OCI-LY7 (cell line): ENCODE data around the gene PDCD10. TPM values are rescaled to one million over a fixed set of nuclear protein-coding genes. Genes with fewer than 3 reads are reported as not detected.

Experiments
- BruUV-seq: library from RNA; stranded (reverse); fragments of 400-500 nt; replicated peaks from 2 replicates; lab custom pipeline; 2021; lab: Mats Ljungman, UMichigan
- CTCF ChIA-PET: fragments of 300-600 bp; sonication (Branson Sonifier 250); formaldehyde crosslinking; loops from one replicate; lab custom pipeline; 2022; ENCODE audit warnings: antibody characterized with exemption; ENCODE audit not compliant: unreplicated experiment; lab: Charles Lee
- POLR2A ChIA-PET: fragments of 300-600 bp; sonication (Branson Sonifier 250); formaldehyde crosslinking; loops from one replicate; lab custom pipeline; 2022; ENCODE audit warnings: antibody characterized with exemption; lab: Charles Lee
- DNase-seq: peaks from one replicate; pipeline ENCODE4 v3.0.0-alpha.2; 2015; ENCODE audit warnings: low spot score
- H2AFZ ChIP-seq: fragments of 200-600 bp; sonication (generic), shearing (Covaris generic); 2 replicates; pipeline ENCODE4 v1.6.1; 2014; ENCODE audit warnings: mild to moderate bottlenecking, antibody characterized with exemption, low read length, moderate library complexity
- H3K27ac ChIP-seq: fragments of 200-600 bp; sonication (generic); 2 replicates; pipeline ENCODE4 v1.5.1; 2014; ENCODE audit warnings: mixed run types, low read depth, mild to moderate bottlenecking, moderate library complexity, low read length, inconsistent platforms; ENCODE audit not compliant: poor library complexity, severe bottlenecking
- H3K36me3 ChIP-seq: fragments of 200-600 bp; sonication (generic); 2 replicates; pipeline ENCODE4 v1.6.1; 2014; ENCODE audit warnings: mild to moderate bottlenecking, antibody characterized with exemption, low read length, moderate library complexity, mixed read lengths; ENCODE audit not compliant: insufficient read depth
- H3K4me1 ChIP-seq: fragments of 200-600 bp; sonication (generic); 2 replicates; pipeline ENCODE4 v1.5.1; 2014; ENCODE audit warnings: mild to moderate bottlenecking, low read length; ENCODE audit not compliant: insufficient read depth, poor library complexity, severe bottlenecking
- H3K4me2 ChIP-seq: fragments of 200-600 bp; sonication (generic); 2 replicates; pipeline ENCODE4 v1.6.1; 2014; ENCODE audit warnings: mild to moderate bottlenecking, low read length
- H3K4me3 ChIP-seq: fragments of 200-600 bp; sonication (generic); 2 replicates; pipeline ENCODE4 v1.5.1; 2014; ENCODE audit warnings: mild to moderate bottlenecking, low read depth, low read length; ENCODE audit not compliant: poor library complexity, severe bottlenecking
- H3K79me2 ChIP-seq: fragments of 200-600 bp; sonication (generic); 2 replicates; pipeline ENCODE4 v1.6.1; 2016; ENCODE audit warnings: low read depth, mild to moderate bottlenecking, low read length, moderate library complexity, mixed read lengths; ENCODE audit not compliant: insufficient read depth
- H3K9me2 ChIP-seq: fragments of 200-600 bp; sonication (generic); 2 replicates; pipeline ENCODE4 v1.6.1; 2016; ENCODE audit warnings: mild to moderate bottlenecking, low read length, mixed read lengths; ENCODE audit not compliant: insufficient read depth
- H3K9me3 ChIP-seq: fragments of 200-600 bp; sonication (generic); 2 replicates; pipeline ENCODE4 v1.6.1; 2014; ENCODE audit warnings: mild to moderate bottlenecking, mixed run types, low read length, mixed read lengths
- H4K20me1 ChIP-seq: fragments of 200-600 bp; sonication (generic); 2 replicates; pipeline ENCODE4 v1.6.1; 2014; ENCODE audit warnings: mild to moderate bottlenecking, antibody characterized with exemption, low read length, moderate library complexity, mixed read lengths; ENCODE audit not compliant: insufficient read depth
- CTCF ChIP-seq: fragments of 200-600 bp; sonication (generic); conservative IDR thresholded peaks from 2 replicates; pipeline ENCODE4 v1.5.1; 2014; ENCODE audit warnings: mild to moderate bottlenecking, antibody characterized with exemption, low read length, moderate library complexity, mixed read lengths
- EZH2phosphoT487 ChIP-seq: fragments of 200-600 bp; sonication (generic); IDR thresholded peaks from 2 replicates; pipeline ENCODE4 v1.6.1; 2018; ENCODE audit warnings: low read depth, borderline replicate concordance, mild to moderate bottlenecking, mixed run types, antibody characterized with exemption, low read length, moderate library complexity, mixed read lengths
- intact Hi-C: fragments of 100-400 bp; cut with micrococcal nuclease; formaldehyde crosslinking; loops from one replicate; pipeline ENCODE4 v1.10.0; 2022; ENCODE audit not compliant: unreplicated experiment
- total RNA-seq, 2 experiments: library from RNA; depleted of rRNA in 1 of 2; stranded (reverse); fragments of >200 nt in 1 of 2; shearing (Covaris generic) in 1 of 2; gene quantifications; 2 replicates each; pipeline ENCODE4 v1.2.3, GENCODE V29; 2014 to 2022

The PDCD10 gene
- total RNA-seq, 2 experiments from 2014 or later = 76.3 to 84.4 TPM

- ChIA-PET POLR2A (interaction anchor here (0.5 to 7.4 kb wide), 15 partner anchors 9 to 341 kb away, joined by 3 to 60 read pairs (median 4); partner anchors contain the start of genes PDCD10 and SERPINI1), CTCF (interaction anchor here (1.5 to 2.4 kb wide), 2 partner anchors 9 to 20 kb away, joined by 3 to 9 read pairs; no protein-coding TSS in a partner anchor)
- Histone ChIP-seq H3K9me3 (peaks cover 20% of the 10 kb centered on the region; the same call in 1 of the 2 replicates), H3K4me2 (peak overlapping the region; percentile 73), H4K20me1 (no peaks in the 10 kb centered on the region), H3K27ac (peak overlapping the region; percentile 56), H3K4me3 (peak overlapping the region; percentile 55), H2AFZ (peak overlapping the region; percentile 63; the same call in 1 of the 2 replicates), H3K36me3 (peaks cover 11% of the 10 kb centered on the region), H3K9me2 (no peaks in the 10 kb centered on the region), H3K4me1 (peaks cover 78% of the 10 kb centered on the region), H3K79me2 (peaks cover 19% of the 10 kb centered on the region; the same call in 1 of the 2 replicates)
- TF ChIP-seq CTCF (no peak), EZH2phosphoT487 (no peak)
- intact Hi-C loops = loop anchor here (1.0 kb wide), 1 partner anchor 14 kb away; the partner anchor contains the start of gene SERPINI1
- BruUV-seq = no TSS peak
- DNase-seq = no peak
These were observed 15.0 kb upstream of the PDCD10 start for GRCh38 chr3:167749728-167750127.

GRCh38 chr3:167749209-167749608 lies 14.5 kb upstream of the PDCD10 start:
- H3K36me3 ChIP-seq = peaks cover 11% of the 10 kb centered on the region
- H3K4me3 ChIP-seq = no peak overlapping the region
- H3K79me2 ChIP-seq = peaks cover 21% of the 10 kb centered on the region; the same call in 1 of the 2 replicates
- BruUV-seq = no TSS peak
- peak overlapping the region; percentile 63; the same call in 1 of the 2 replicates for H2AFZ ChIP-seq
- peaks cover 20% of the 10 kb centered on the region; the same call in 1 of the 2 replicates for H3K9me3 ChIP-seq
- POLR2A ChIA-PET = interaction anchor here (0.6 to 7.4 kb wide), 15 partner anchors 8 to 342 kb away, joined by 3 to 60 read pairs (median 4); partner anchors contain the start of genes PDCD10 and SERPINI1
- H3K27ac ChIP-seq = peak overlapping the region; percentile 56
- no peaks in the 10 kb centered on the region for H4K20me1 ChIP-seq
- intact Hi-C loops = no loop called here
- H3K9me2 ChIP-seq = no peaks in the 10 kb centered on the region
- CTCF ChIA-PET = interaction anchor here (0.6 to 2.4 kb wide), 3 partner anchors 9 to 27 kb away, joined by 3 to 9 read pairs (median 4); no protein-coding TSS in a partner anchor
- peaks cover 73% of the 10 kb centered on the region for H3K4me1 ChIP-seq
- DNase-seq = no peak
- H3K4me2 ChIP-seq = peak overlapping the region; percentile 73
- TF ChIP-seq CTCF (no peak), EZH2phosphoT487 (no peak)

- Histone ChIP-seq H2AFZ (no peak overlapping the region), H3K4me1 (peaks cover 37% of the 10 kb centered on the region), H3K9me3 (peaks cover 28% of the 10 kb centered on the region; the same call in 1 of the 2 replicates), H4K20me1 (no peaks in the 10 kb centered on the region), H3K36me3 (peaks cover 39% of the 10 kb centered on the region), H3K4me2 (no peak overlapping the region), H3K79me2 (peaks cover 59% of the 10 kb centered on the region; the same call in 1 of the 2 replicates), H3K9me2 (no peaks in the 10 kb centered on the region), H3K4me3 (no peak overlapping the region), H3K27ac (no peak overlapping the region)
- intact Hi-C loops = no loop called here
- no peak for TF ChIP-seq CTCF
- no peak for TF ChIP-seq EZH2phosphoT487
- BruUV-seq = no TSS peak
- DNase-seq = no peak
- CTCF ChIA-PET = no interaction called here
- POLR2A ChIA-PET = interaction anchor here (0.7 to 3.8 kb wide), 5 partner anchors 7 to 98 kb away, joined by 3 to 34 read pairs (median 4); partner anchors contain the start of gene SERPINI1
These were observed 9.1 kb upstream of the PDCD10 start for GRCh38 chr3:167743799-167744198.
